Bronchial epithelial cell (primary cell): ENCODE measurements around the gene OBP2A. TPM values are rescaled to one million over a fixed set of nuclear protein-coding genes. Genes with fewer than 3 reads are reported as not detected.

Experiments
- DNase-seq: peaks from one replicate; pipeline ENCODE4 v3.0.0-alpha.2; 2010; ENCODE audit warnings: low read depth
- FAIRE-seq: peaks from 2 replicates; lab custom pipeline; 2011; peaks lifted over from hg19 to GRCh38; lab: Jason Lieb, UNC
- H3K27me3 ChIP-seq: 2 replicates; pipeline ENCODE4 v1.5.1; 2011; ENCODE audit warnings: low read length; ENCODE audit not compliant: control insufficient read depth, insufficient read depth
- H3K36me3 ChIP-seq: 2 replicates; pipeline ENCODE4 v1.5.1; 2011; ENCODE audit warnings: low read length; ENCODE audit not compliant: control insufficient read depth, insufficient read depth
- H3K4me3 ChIP-seq: 2 replicates; pipeline ENCODE4 v1.5.1; 2011; ENCODE audit warnings: mild to moderate bottlenecking, low read depth, low read length, control low read depth
- CTCF ChIP-seq: IDR thresholded peaks from 2 replicates; pipeline ENCODE4 v1.5.1; 2011; ENCODE audit warnings: mild to moderate bottlenecking, moderate library complexity, low read length, control low read depth, inconsistent platforms; ENCODE audit not compliant: insufficient read depth, severe bottlenecking
- total RNA-seq: library from RNA; depleted of rRNA; stranded (reverse); fragments of >200 nt; gene quantifications from 2 replicates; pipeline ENCODE4 v1.2.1, GENCODE V29; 2014

Gene OBP2A
- total RNA-seq, 1 donor from 2014 or later: not detected

- Histone ChIP-seq H3K27me3 (no peaks in the 10 kb centered on the region), H3K36me3 (no peaks in the 10 kb centered on the region), H3K4me3 (no peak within 1 kb of the TSS)
- no peak for TF ChIP-seq CTCF
- no peak for FAIRE-seq
- DNase-seq: no peak
These were observed 24.9 kb upstream of the OBP2A start, which contains the start of gene LCN1 for GRCh38 chr9:135520916-135521607. TSS of gene LCN1 (plus strand) at chr9:135521440. CDS start at chr9:135521498, 58 bp downstream.

- FAIRE-seq: no peak
These were observed 24.3 kb upstream of the OBP2A start for GRCh38 chr9:135521608-135522095.

GRCh38 chr9:135522137-135522877, 23.6 kb upstream of the OBP2A start:
- FAIRE-seq (no peak), DNase-seq (no peak)
- Histone ChIP-seq H3K27me3 (no peaks in the 10 kb centered on the region), H3K36me3 (no peaks in the 10 kb centered on the region), H3K4me3 (no peak overlapping the region)
- no peak for TF ChIP-seq CTCF

More at GRCh38 chr9:135521608-135522095, 24.3 kb upstream of the OBP2A start:
- TF ChIP-seq CTCF: no peak
- no peak for DNase-seq
- Histone ChIP-seq H3K4me3 (no peak overlapping the region), H3K36me3 (no peaks in the 10 kb centered on the region), H3K27me3 (no peaks in the 10 kb centered on the region)

- Histone ChIP-seq H3K4me3 (no peak overlapping the region), H3K36me3 (no peaks in the 10 kb centered on the region), H3K27me3 (no peaks in the 10 kb centered on the region)
- TF ChIP-seq CTCF: no peak
- DNase-seq: no peak
- FAIRE-seq: no peak
These were observed 23.0 kb upstream of the OBP2A start for GRCh38 chr9:135522931-135523330.

GRCh38 chr9:135523521-135524129, 22.3 kb upstream of the OBP2A start:
- TF ChIP-seq CTCF: no peak
- FAIRE-seq: no peak
- no peaks in the 10 kb centered on the region for H3K27me3 ChIP-seq
- no peaks in the 10 kb centered on the region for H3K36me3 ChIP-seq
- DNase-seq: no peak
- H3K4me3 ChIP-seq: no peak overlapping the region
